HepG2 (cell line): Measurements from ENCODE around the gene ZNF341. TPM values are rescaled to one million over a fixed set of nuclear protein-coding genes. Genes with fewer than 3 reads are reported as not detected.
A peak's percentile ranks its signal among the peaks of the same experiment; 100 is the strongest.

Source experiments
- CBX2 ChIP-seq, 2 experiments: fragments of 200-600 bp in 1 of 2; sonication (generic); formaldehyde crosslinking in 1 of 2; IDR thresholded peaks; 2 replicates each; pipeline versions ENCODE4 v1.7.0 to v1.8.1; 2018 to 2022; ENCODE audit warnings: low read depth in 2 of 2, low read length in 1 of 2, mild to moderate bottlenecking in 1 of 2, missing genetic modification reagents in 1 of 2
- DMAP1 ChIP-seq: IDR thresholded peaks from 2 replicates; pipeline ENCODE4 v1.6.1; 2016
- ETV5 ChIP-seq: IDR thresholded peaks from 2 replicates; pipeline ENCODE4 v1.6.1; 2018; ENCODE audit warnings: missing biosample characterization, missing genetic modification reagents, inconsistent platforms, borderline replicate concordance
- KLF13 ChIP-seq: sonication (generic); formaldehyde crosslinking; IDR thresholded peaks from 2 replicates; pipeline ENCODE4 v1.4.0; 2020; ENCODE audit warnings: mild to moderate bottlenecking, missing genetic modification reagents
- MAF1 ChIP-seq: sonication (generic); formaldehyde crosslinking; IDR thresholded peaks from 2 replicates; pipeline ENCODE4 v1.5.0; 2020; ENCODE audit warnings: missing genetic modification reagents, borderline replicate concordance
- NCOA5 ChIP-seq: sonication (generic); formaldehyde crosslinking; IDR thresholded peaks from 2 replicates; pipeline ENCODE4 v1.4.0; 2020; ENCODE audit warnings: missing genetic modification reagents
- PCBP1 ChIP-seq: fragments of 200-400 bp; formaldehyde crosslinking; IDR thresholded peaks from 2 replicates; pipeline ENCODE4 v1.6.1; 2017; ENCODE audit warnings: mild to moderate bottlenecking, low read depth, low read length, borderline replicate concordance
- ZNF570 ChIP-seq: sonication (generic); formaldehyde crosslinking; IDR thresholded peaks from 2 replicates; pipeline ENCODE4 v1.4.0; 2020; ENCODE audit warnings: mild to moderate bottlenecking, missing genetic modification reagents, borderline replicate concordance
- ZNF678 ChIP-seq: sonication (generic); formaldehyde crosslinking; IDR thresholded peaks from 2 replicates; pipeline ENCODE4 v1.4.0; 2020; ENCODE audit warnings: mild to moderate bottlenecking, missing genetic modification reagents
- ZNF883 ChIP-seq: sonication (generic); formaldehyde crosslinking; IDR thresholded peaks from 2 replicates; pipeline ENCODE4 v1.5.1; 2020; ENCODE audit warnings: mild to moderate bottlenecking, missing genetic modification reagents; ENCODE audit errors: not compliant biosample characterization
- polyA plus RNA-seq, 8 experiments: library from polyadenylated mRNA; depleted of rRNA in 3 of 8; stranded (reverse) in 7 of 8; unstranded in 1 of 8; fragments of >200 nt; fragmentation: Illumina TruSeq in 4 of 8; extraction: Trizol in 4 of 8; gene quantifications; 2 replicates each; pipeline versions ENCODE4 v1.2.1 to v1.2.3, GENCODE V29; 2011 to 2016; ENCODE audit warnings: low read depth in 4 of 8, missing spikeins in 1 of 8, mixed read lengths in 1 of 8; ENCODE audit not compliant: insufficient read depth in 1 of 8
- total RNA-seq, 5 experiments: library from RNA; depleted of rRNA; stranded (reverse); fragments of >200 nt; fragmentation: Illumina TruSeq; extraction: Trizol; gene quantifications; 2 replicates each; pipeline ENCODE4 v1.2.3, GENCODE V29; 2016; ENCODE audit warnings: low read depth in 1 of 5
- TF ChIP-seq, protein P1 (sequence below): sonication (generic); formaldehyde crosslinking; IDR thresholded peaks from 2 replicates; pipeline ENCODE4 v1.8.0; 2022; ENCODE audit warnings: mild to moderate bottlenecking, missing genetic modification reagents, moderate library complexity
- TF ChIP-seq, protein P2 (sequence below): sonication (generic); formaldehyde crosslinking; IDR thresholded peaks from 2 replicates; pipeline ENCODE4 v1.4.0; 2020; ENCODE audit warnings: missing genetic modification reagents
- TF ChIP-seq, protein P3 (sequence below): sonication (generic); formaldehyde crosslinking; conservative IDR thresholded peaks from 2 replicates; pipeline ENCODE4 v1.5.0; 2020; ENCODE audit warnings: missing genetic modification reagents
- TF ChIP-seq, protein P4 (sequence below): sonication (generic); formaldehyde crosslinking; IDR thresholded peaks from 2 replicates; pipeline ENCODE4 v1.8.1; 2023; ENCODE audit warnings: mild to moderate bottlenecking, missing genetic modification reagents
- TF ChIP-seq, protein P5 (sequence below): sonication (generic); formaldehyde crosslinking; IDR thresholded peaks from 2 replicates; pipeline ENCODE4 v1.5.0; 2020; ENCODE audit warnings: missing genetic modification reagents, mild to moderate bottlenecking, borderline replicate concordance
- TF ChIP-seq, protein P6 (sequence below): sonication (generic); formaldehyde crosslinking; IDR thresholded peaks from 2 replicates; pipeline ENCODE4 v1.5.0; 2020; ENCODE audit warnings: missing genetic modification reagents, mild to moderate bottlenecking, borderline replicate concordance
- TF ChIP-seq, protein P7 (sequence below): sonication (generic); formaldehyde crosslinking; IDR thresholded peaks from 2 replicates; pipeline ENCODE4 v1.4.0; 2020; ENCODE audit warnings: mild to moderate bottlenecking, missing genetic modification reagents

Gene ZNF341
- total and polyA plus RNA-seq, 2 of the 13 experiments (the other 11 are each of a cell fraction or from before 2014, with no cell fraction given), result 1.1 to 2.2 TPM

DNA sequence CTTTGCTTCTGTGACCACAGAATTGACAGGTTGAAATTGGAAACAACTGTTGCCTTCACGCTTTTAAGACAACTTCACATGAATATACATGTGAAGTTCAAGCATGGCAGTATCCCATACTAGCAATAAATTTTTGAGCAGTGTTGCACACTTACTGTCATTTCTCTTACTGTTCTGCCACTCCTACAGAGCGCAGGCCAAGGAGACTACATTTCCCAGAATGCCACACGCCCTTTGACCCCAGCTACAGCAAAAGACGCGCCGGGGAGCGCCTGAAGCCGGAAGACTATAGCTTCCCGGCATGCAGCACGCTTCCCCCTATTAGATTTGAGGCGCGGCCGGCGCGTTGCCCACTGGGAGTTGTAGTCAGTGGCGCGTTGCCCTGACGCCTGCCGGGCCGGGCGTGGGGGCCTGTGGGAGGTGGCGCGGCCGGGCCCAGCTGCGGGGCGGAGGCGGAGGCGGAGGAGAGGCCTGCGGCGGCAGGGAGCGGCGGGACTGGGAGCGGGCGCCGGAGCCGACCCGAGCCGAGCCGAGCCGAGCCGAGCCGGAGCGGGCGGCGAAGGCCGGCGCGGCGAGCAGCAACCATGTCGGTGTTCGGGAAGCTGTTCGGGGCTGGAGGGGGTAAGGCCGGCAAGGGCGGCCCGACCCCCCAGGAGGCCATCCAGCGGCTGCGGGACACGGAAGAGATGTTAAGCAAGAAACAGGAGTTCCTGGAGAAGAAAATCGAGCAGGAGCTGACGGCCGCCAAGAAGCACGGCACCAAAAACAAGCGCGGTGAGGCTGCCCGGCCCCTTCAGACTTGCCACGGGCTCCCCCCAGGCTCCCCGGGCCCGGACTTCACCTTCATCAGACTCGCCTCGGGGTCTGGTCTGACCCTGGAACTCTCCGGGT is 79.3 kb downstream of the ZNF341 start, which contains the start of gene CHMP4B (continued):
- TF ChIP-seq, protein P1, sequence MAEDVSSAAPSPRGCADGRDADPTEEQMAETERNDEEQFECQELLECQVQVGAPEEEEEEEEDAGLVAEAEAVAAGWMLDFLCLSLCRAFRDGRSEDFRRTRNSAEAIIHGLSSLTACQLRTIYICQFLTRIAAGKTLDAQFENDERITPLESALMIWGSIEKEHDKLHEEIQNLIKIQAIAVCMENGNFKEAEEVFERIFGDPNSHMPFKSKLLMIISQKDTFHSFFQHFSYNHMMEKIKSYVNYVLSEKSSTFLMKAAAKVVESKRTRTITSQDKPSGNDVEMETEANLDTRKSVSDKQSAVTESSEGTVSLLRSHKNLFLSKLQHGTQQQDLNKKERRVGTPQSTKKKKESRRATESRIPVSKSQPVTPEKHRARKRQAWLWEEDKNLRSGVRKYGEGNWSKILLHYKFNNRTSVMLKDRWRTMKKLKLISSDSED (CRISPR knock-in tag), result peak; percentile 32; the same call in 1 of the 2 replicates
- TF ChIP-seq, protein P2, sequence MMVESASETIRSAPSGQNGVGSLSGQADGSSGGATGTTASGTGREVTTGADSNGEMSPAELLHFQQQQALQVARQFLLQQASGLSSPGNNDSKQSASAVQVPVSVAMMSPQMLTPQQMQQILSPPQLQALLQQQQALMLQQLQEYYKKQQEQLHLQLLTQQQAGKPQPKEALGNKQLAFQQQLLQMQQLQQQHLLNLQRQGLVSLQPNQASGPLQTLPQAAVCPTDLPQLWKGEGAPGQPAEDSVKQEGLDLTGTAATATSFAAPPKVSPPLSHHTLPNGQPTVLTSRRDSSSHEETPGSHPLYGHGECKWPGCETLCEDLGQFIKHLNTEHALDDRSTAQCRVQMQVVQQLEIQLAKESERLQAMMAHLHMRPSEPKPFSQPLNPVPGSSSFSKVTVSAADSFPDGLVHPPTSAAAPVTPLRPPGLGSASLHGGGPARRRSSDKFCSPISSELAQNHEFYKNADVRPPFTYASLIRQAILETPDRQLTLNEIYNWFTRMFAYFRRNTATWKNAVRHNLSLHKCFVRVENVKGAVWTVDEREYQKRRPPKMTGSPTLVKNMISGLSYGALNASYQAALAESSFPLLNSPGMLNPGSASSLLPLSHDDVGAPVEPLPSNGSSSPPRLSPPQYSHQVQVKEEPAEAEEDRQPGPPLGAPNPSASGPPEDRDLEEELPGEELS, result peak; percentile 63
- peak; percentile 83 for TF ChIP-seq ETV5 (CRISPR knock-in tag)
- peak; percentile 58; the same call in 1 of the 2 replicates for TF ChIP-seq DMAP1 (CRISPR knock-in tag)
- no peak; the same call in 1 of the 2 replicates for TF ChIP-seq MAF1 (CRISPR knock-in tag)
- TF ChIP-seq CBX2 (IDR thresholded peaks at IDR 0.05; ENCODE audit: low read depth, low read length), result no peak
- TF ChIP-seq CBX2 (CRISPR knock-in tag; IDR thresholded peaks at IDR 0.05; ENCODE audit: low read depth), result no peak
- TF ChIP-seq, protein P3, sequence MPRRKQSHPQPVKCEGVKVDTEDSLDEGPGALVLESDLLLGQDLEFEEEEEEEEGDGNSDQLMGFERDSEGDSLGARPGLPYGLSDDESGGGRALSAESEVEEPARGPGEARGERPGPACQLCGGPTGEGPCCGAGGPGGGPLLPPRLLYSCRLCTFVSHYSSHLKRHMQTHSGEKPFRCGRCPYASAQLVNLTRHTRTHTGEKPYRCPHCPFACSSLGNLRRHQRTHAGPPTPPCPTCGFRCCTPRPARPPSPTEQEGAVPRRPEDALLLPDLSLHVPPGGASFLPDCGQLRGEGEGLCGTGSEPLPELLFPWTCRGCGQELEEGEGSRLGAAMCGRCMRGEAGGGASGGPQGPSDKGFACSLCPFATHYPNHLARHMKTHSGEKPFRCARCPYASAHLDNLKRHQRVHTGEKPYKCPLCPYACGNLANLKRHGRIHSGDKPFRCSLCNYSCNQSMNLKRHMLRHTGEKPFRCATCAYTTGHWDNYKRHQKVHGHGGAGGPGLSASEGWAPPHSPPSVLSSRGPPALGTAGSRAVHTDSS (CRISPR knock-in tag), result peak; percentile 92; the same call in 1 of the 2 replicates
- no peak for TF ChIP-seq ZNF678 (CRISPR knock-in tag)
- no peak for TF ChIP-seq NCOA5 (CRISPR knock-in tag)
- TF ChIP-seq, protein P4, sequence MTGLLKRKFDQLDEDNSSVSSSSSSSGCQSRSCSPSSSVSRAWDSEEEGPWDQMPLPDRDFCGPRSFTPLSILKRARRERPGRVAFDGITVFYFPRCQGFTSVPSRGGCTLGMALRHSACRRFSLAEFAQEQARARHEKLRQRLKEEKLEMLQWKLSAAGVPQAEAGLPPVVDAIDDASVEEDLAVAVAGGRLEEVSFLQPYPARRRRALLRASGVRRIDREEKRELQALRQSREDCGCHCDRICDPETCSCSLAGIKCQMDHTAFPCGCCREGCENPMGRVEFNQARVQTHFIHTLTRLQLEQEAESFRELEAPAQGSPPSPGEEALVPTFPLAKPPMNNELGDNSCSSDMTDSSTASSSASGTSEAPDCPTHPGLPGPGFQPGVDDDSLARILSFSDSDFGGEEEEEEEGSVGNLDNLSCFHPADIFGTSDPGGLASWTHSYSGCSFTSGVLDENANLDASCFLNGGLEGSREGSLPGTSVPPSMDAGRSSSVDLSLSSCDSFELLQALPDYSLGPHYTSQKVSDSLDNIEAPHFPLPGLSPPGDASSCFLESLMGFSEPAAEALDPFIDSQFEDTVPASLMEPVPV (CRISPR knock-in tag), result no peak
- peak; percentile 92 for TF ChIP-seq ZNF883 (CRISPR knock-in tag)
- TF ChIP-seq ZNF570 (CRISPR knock-in tag), result peak; percentile 89; the same call in 1 of the 2 replicates
- peak; percentile 97 for TF ChIP-seq PCBP1
- no peak for TF ChIP-seq KLF13
- TF ChIP-seq, protein P5, sequence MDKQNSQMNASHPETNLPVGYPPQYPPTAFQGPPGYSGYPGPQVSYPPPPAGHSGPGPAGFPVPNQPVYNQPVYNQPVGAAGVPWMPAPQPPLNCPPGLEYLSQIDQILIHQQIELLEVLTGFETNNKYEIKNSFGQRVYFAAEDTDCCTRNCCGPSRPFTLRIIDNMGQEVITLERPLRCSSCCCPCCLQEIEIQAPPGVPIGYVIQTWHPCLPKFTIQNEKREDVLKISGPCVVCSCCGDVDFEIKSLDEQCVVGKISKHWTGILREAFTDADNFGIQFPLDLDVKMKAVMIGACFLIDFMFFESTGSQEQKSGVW (CRISPR knock-in tag), result no peak
- TF ChIP-seq, protein P6, sequence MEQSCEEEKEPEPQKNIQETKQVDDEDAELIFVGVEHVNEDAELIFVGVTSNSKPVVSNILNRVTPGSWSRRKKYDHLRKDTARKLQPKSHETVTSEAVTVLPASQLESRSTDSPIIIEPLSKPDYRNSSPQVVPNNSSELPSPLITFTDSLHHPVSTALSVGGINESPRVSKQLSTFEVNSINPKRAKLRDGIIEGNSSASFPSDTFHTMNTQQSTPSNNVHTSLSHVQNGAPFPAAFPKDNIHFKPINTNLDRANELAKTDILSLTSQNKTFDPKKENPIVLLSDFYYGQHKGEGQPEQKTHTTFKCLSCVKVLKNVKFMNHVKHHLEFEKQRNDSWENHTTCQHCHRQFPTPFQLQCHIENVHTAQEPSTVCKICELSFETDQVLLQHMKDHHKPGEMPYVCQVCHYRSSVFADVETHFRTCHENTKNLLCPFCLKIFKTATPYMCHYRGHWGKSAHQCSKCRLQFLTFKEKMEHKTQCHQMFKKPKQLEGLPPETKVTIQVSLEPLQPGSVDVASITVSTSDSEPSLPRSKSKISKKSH (CRISPR knock-in tag), result peak; percentile 76; the same call in 1 of the 2 replicates
- TF ChIP-seq, protein P7, sequence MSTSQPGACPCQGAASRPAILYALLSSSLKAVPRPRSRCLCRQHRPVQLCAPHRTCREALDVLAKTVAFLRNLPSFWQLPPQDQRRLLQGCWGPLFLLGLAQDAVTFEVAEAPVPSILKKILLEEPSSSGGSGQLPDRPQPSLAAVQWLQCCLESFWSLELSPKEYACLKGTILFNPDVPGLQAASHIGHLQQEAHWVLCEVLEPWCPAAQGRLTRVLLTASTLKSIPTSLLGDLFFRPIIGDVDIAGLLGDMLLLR (CRISPR knock-in tag), result peak; percentile 44
